ENCODE results near the gene PHAX. TPM values are rescaled to one million over a fixed set of nuclear protein-coding genes. Genes with fewer than 3 reads are reported as not detected.

Gene PHAX
- polyA plus RNA-seq, 1 experiment, result 61.0 TPM

DNA sequence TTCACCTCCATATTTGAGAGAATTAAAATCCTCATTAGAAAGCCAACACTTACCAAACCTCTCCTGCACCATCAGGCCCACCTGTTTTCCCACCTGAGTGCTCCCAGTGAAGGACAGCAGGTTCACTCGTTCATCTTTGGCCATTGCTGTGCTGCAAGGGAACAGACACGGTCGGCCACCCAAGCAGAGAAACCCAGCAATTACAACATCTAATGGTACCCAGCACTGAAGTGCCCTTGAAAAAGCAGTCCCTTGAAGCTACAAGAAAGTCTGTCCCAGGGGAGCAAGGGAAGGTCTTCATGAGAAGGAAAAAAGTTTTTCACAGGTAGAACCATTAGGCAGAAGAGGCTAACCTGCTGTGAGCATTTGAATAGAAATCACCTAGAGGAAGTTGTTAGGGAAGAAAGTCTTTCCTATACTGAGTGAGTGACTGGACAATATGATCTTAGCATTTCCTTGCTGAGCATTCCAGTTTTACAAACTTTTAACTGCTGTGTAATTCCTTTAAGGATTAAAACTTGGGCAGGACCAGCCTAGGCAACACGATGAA lies 32.5 kb upstream of the PHAX start:
- ChIA-PET POLR2A (no interaction called here), CTCF (interaction anchor here (0.6 kb wide), 1 partner anchor 36 kb away, joined by 8 read pairs; no protein-coding TSS in a partner anchor)
- Histone ChIP-seq H3K27ac (ENCODE audit: low read depth, low read length) (no peak overlapping the region), H3K27me3 (ENCODE audit: control insufficient read depth, insufficient read depth, low read length) (no peaks in the 10 kb centered on the region), H3K4me3 (ENCODE audit: low read depth, low read length) (no peak overlapping the region), H3K9me3 (ENCODE audit: control insufficient read depth, insufficient read depth, low read length) (no peaks in the 10 kb centered on the region)
- TF ChIP-seq, protein P1, sequence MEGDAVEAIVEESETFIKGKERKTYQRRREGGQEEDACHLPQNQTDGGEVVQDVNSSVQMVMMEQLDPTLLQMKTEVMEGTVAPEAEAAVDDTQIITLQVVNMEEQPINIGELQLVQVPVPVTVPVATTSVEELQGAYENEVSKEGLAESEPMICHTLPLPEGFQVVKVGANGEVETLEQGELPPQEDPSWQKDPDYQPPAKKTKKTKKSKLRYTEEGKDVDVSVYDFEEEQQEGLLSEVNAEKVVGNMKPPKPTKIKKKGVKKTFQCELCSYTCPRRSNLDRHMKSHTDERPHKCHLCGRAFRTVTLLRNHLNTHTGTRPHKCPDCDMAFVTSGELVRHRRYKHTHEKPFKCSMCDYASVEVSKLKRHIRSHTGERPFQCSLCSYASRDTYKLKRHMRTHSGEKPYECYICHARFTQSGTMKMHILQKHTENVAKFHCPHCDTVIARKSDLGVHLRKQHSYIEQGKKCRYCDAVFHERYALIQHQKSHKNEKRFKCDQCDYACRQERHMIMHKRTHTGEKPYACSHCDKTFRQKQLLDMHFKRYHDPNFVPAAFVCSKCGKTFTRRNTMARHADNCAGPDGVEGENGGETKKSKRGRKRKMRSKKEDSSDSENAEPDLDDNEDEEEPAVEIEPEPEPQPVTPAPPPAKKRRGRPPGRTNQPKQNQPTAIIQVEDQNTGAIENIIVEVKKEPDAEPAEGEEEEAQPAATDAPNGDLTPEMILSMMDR (IDR thresholded peaks at IDR 0.05; ENCODE audit: low read depth, low read length), result no peak
- DNase-seq (ENCODE audit: low read depth, low spot score), result no peak

DNA sequence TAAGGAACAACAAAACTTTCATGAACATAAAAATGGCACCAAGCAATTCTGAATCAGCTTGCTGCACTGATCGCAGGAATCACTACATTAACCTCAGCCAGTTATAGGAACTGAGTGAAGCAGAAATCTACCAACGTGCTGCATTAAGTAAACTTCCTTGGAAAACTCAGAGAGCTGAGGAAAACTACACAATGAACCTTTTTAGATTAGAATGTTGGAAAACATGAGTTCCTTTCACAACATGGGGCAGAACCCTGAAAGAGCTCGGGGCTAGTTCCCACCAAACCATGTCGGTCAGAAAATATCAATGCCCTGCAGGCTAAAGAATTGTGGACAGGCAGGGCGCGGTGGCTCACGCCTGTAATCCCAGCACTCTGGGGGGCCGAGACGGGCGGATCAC lies 25.1 kb upstream of the PHAX start:
- CTCF ChIA-PET, result interaction anchor here (1.2 kb wide), 1 partner anchor 193 kb away, joined by 3 read pairs; no protein-coding TSS in a partner anchor
- no peaks in the 10 kb centered on the region for H3K9me3 ChIP-seq (ENCODE audit: control insufficient read depth, insufficient read depth, low read length)
- H3K27ac ChIP-seq (ENCODE audit: low read depth, low read length), result no peak overlapping the region
- POLR2A ChIA-PET, result no interaction called here
- DNase-seq (ENCODE audit: low read depth, low spot score), result no peak
- H3K27me3 ChIP-seq (ENCODE audit: control insufficient read depth, insufficient read depth, low read length), result no peaks in the 10 kb centered on the region
- no peak overlapping the region for H3K4me3 ChIP-seq (ENCODE audit: low read depth, low read length)
- TF ChIP-seq, protein P1 (IDR thresholded peaks at IDR 0.05; ENCODE audit: low read depth, low read length), result no peak

DNA sequence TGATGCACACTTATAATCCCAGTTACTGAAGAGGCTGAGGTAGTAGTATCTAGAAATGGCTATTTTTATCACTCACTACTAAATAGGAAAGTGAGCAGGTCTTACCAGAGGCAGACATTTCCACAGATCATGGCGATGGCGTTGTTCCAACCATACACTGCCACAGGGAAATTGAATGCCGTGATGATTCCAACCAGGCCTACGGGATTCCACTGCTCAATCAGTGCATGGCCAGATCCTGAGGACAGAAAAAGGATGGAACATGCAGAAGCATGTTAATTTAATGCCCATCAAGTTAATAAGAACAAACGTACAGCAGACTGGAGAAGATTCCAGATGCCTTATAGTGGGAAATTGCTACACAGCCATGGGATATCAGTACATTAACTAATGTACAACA lies 23.8 kb upstream of the PHAX start:
- ChIA-PET CTCF (no interaction called here), POLR2A (no interaction called here)
- no peak overlapping the region for H3K27ac ChIP-seq (ENCODE audit: low read depth, low read length)
- no peak for DNase-seq (ENCODE audit: low read depth, low spot score)
- H3K9me3 ChIP-seq (ENCODE audit: control insufficient read depth, insufficient read depth, low read length), result no peaks in the 10 kb centered on the region
- H3K27me3 ChIP-seq (ENCODE audit: control insufficient read depth, insufficient read depth, low read length), result no peaks in the 10 kb centered on the region
- TF ChIP-seq, protein P1 (IDR thresholded peaks at IDR 0.05; ENCODE audit: low read depth, low read length), result no peak
- H3K4me3 ChIP-seq (ENCODE audit: low read depth, low read length), result no peak overlapping the region

DNA sequence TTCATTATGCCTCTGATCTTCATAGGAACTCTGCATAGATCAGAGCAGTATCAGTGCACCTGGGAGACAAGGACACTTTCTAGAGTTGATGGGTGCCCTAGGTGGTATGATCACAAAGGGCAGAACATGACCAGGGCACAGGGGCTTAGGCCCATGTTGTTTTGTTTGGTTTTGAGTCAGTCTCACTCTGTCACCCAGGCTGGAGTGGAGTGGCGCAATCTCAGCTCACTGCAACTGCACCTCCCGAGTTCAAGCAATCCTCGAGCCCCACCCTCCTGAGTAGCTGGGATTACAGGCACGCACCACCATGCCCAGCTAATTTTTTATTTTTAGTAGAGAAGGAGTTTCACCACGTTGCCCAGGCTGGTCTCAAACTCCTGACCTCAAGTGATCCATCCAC lies 23.3 kb upstream of the PHAX start:
- TF ChIP-seq, protein P1 (IDR thresholded peaks at IDR 0.05; ENCODE audit: low read depth, low read length), result no peak
- ChIA-PET POLR2A (no interaction called here), CTCF (no interaction called here)
- Histone ChIP-seq H3K27ac (ENCODE audit: low read depth, low read length) (no peak overlapping the region), H3K9me3 (ENCODE audit: control insufficient read depth, insufficient read depth, low read length) (no peaks in the 10 kb centered on the region), H3K4me3 (ENCODE audit: low read depth, low read length) (no peak overlapping the region), H3K27me3 (ENCODE audit: control insufficient read depth, insufficient read depth, low read length) (no peaks in the 10 kb centered on the region)
- no peak for DNase-seq (ENCODE audit: low read depth, low spot score)

DNA sequence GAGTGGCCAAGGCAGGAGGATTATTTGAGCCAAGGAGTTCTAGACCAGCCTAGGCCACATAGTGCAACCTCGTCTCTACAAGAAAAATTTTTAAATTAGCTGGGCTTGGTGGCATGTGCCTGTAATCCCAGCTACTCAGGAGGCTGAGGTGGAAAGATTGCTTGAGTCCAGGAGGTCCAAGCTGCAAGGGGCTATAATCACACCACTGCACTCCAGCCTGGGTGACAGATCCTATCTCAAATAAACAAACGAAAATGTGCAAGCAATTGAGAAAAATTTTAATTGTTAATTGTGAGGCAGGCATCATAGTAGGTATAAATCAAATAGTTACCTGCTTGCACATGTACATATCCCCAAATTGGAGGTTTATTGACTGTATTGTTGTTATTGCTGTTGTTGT lies 21.0 kb upstream of the PHAX start:
- ChIA-PET CTCF (no interaction called here), POLR2A (no interaction called here)
- no peak overlapping the region for H3K27ac ChIP-seq (ENCODE audit: low read depth, low read length)
- H3K4me3 ChIP-seq (ENCODE audit: low read depth, low read length), result no peak overlapping the region
- no peaks in the 10 kb centered on the region for H3K9me3 ChIP-seq (ENCODE audit: control insufficient read depth, insufficient read depth, low read length)
- TF ChIP-seq, protein P1 (IDR thresholded peaks at IDR 0.05; ENCODE audit: low read depth, low read length), result no peak
- DNase-seq (ENCODE audit: low read depth, low spot score), result no peak
- H3K27me3 ChIP-seq (ENCODE audit: control insufficient read depth, insufficient read depth, low read length), result no peaks in the 10 kb centered on the region

Data from AG04450 (cell line).